SK-N-SH treated with all-trans-retinoic acid at 6 μM for 48 hours (cell line): Measurements from ENCODE around the gene ARHGAP15.

Experiments
- ATAC-seq: fragments of 200-7000 bp; cut with Tn5 transposase; 3 replicates; pipeline ENCODE4 v1.9.1; 2020; ENCODE audit warnings: mild to moderate bottlenecking, moderate library complexity
- ARNTL ChIP-seq: fragments of 450-650 bp; formaldehyde crosslinking; IDR thresholded peaks from 2 replicates; pipeline ENCODE4 v1.5.0; 2020; ENCODE audit warnings: low read depth, mild to moderate bottlenecking, moderate library complexity, borderline replicate concordance
- BACH2 ChIP-seq: fragments of 250-450 bp; sonication (Bioruptor Pico); IDR thresholded peaks from 2 replicates; pipeline ENCODE4 v1.9.0; 2021; ENCODE audit warnings: mild to moderate bottlenecking, borderline replicate concordance
- PPARA ChIP-seq: fragments of 250-450 bp; sonication (Bioruptor Pico); IDR thresholded peaks from 2 replicates; pipeline ENCODE4 v1.5.0; 2020; ENCODE audit warnings: mild to moderate bottlenecking, borderline replicate concordance
- RARB ChIP-seq: fragments of 250-450 bp; sonication (Bioruptor Pico); IDR thresholded peaks from 2 replicates; pipeline ENCODE4 v1.8.0; 2021; ENCODE audit warnings: mild to moderate bottlenecking, moderate library complexity
- TOX ChIP-seq: fragments of 250-450 bp; sonication (Bioruptor Pico); IDR thresholded peaks from 2 replicates; pipeline ENCODE4 v1.8.0; 2021; ENCODE audit warnings: mild to moderate bottlenecking, moderate library complexity, borderline replicate concordance
- ZFP30 ChIP-seq: fragments of 450-650 bp; formaldehyde crosslinking; IDR thresholded peaks from 2 replicates; pipeline ENCODE4 v1.5.0; 2022; ENCODE audit warnings: mild to moderate bottlenecking, moderate library complexity
- ZNF565 ChIP-seq: fragments of 450-650 bp; formaldehyde crosslinking; conservative IDR thresholded peaks from 2 replicates; pipeline ENCODE4 v1.5.0; 2020; ENCODE audit warnings: low read depth, mild to moderate bottlenecking, moderate library complexity
- ZNF70 ChIP-seq: fragments of 450-650 bp; formaldehyde crosslinking; IDR thresholded peaks from 2 replicates; pipeline ENCODE4 v1.5.0; 2020; ENCODE audit warnings: mild to moderate bottlenecking, moderate library complexity
- ZNF8 ChIP-seq: fragments of 450-650 bp; formaldehyde crosslinking; IDR thresholded peaks from 2 replicates; pipeline ENCODE4 v1.5.0; 2020; ENCODE audit warnings: mild to moderate bottlenecking, moderate library complexity
- TF ChIP-seq, protein P1 (sequence below): fragments of 250-450 bp; sonication (Bioruptor Pico); IDR thresholded peaks from 2 replicates; pipeline ENCODE4 v1.5.1; 2021; ENCODE audit warnings: mild to moderate bottlenecking, moderate library complexity
- TF ChIP-seq, protein P2 (sequence below): fragments of 250-450 bp; sonication (Bioruptor Pico); IDR thresholded peaks from 2 replicates; pipeline ENCODE4 v1.5.0; 2020; ENCODE audit warnings: mild to moderate bottlenecking, moderate library complexity
- TF ChIP-seq, protein P3 (sequence below): fragments of 250-450 bp; sonication (Bioruptor Pico); IDR thresholded peaks from 2 replicates; pipeline ENCODE4 v1.5.1; 2020; ENCODE audit warnings: low read depth, mild to moderate bottlenecking, moderate library complexity
- TF ChIP-seq, protein P4 (sequence below): fragments of 250-450 bp; sonication (Bioruptor Pico); IDR thresholded peaks from 2 replicates; pipeline ENCODE4 v1.8.0; 2021; ENCODE audit warnings: low read depth, mild to moderate bottlenecking, moderate library complexity, borderline replicate concordance

Gene ARHGAP15

DNA sequence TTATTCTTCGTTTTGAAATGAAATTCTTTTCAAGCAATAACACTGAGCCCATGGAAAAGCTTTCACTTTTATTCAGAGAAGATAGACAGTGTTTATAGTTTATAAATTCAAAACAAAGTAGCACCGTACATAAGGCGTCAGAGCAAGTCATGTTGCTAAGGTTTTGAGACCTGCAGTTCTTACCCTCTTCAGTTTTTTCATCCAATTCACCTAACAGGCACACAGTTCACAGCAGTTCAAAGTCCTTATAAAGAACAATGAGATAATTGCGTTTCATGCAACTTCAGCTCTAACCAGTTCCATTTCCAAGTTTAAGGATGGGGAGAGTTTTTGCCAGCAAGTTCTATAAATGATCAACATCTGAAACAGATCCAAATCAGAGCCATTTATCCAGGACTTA, 96.7 kb downstream of the ARHGAP15 start (continued):
- TF ChIP-seq, protein P1, sequence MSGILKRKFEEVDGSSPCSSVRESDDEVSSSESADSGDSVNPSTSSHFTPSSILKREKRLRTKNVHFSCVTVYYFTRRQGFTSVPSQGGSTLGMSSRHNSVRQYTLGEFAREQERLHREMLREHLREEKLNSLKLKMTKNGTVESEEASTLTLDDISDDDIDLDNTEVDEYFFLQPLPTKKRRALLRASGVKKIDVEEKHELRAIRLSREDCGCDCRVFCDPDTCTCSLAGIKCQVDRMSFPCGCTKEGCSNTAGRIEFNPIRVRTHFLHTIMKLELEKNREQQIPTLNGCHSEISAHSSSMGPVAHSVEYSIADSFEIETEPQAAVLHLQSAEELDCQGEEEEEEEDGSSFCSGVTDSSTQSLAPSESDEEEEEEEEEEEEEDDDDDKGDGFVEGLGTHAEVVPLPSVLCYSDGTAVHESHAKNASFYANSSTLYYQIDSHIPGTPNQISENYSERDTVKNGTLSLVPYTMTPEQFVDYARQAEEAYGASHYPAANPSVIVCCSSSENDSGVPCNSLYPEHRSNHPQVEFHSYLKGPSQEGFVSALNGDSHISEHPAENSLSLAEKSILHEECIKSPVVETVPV (CRISPR knock-in tag): no peak
- TF ChIP-seq ZNF8: no peak

DNA sequence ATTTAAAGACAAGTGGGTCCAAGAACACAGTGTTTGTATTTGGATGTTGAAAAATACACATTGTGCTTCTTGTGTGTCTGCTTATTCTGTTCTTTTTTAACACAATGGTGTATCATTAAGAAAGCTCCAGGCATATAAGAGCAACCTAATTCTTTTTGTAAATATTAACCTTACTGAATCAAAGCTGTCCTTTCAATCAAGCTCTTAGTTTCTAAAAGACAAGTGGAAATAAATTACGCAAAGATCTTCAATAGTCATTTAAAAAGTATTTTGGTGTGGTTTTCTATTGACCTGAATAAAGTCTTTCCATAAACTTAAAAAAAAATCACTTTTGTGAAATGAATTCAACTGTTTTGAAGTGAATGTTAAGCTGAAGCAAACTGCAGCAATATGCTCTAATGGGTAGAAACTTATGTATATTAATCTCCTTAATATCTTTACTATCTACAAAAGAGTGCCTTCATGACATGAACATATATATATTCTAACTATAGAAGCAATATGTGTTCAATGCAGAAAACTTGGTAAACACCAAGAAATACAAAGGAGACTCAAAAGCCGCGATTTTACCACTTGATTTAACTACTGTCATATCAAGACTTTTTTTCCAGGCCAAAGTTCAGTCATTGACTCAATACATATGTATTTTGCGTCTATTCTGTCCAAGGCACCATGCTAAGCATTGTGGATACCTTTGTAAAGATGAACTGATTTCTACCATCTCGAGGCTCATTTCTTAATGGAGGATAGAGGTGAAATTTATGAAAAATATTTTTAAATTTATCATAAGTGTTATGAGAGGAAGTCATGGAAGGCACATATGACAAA, 97.7 kb downstream of the ARHGAP15 start:
- TF ChIP-seq RARB (CRISPR knock-in tag) (no peak), ZFP30 (CRISPR knock-in tag) (no peak), ZNF8 (no peak), TOX (no peak), ZNF565 (CRISPR knock-in tag) (no peak)
- TF ChIP-seq, protein P1 (CRISPR knock-in tag): no peak
- ATAC-seq: no peak

DNA sequence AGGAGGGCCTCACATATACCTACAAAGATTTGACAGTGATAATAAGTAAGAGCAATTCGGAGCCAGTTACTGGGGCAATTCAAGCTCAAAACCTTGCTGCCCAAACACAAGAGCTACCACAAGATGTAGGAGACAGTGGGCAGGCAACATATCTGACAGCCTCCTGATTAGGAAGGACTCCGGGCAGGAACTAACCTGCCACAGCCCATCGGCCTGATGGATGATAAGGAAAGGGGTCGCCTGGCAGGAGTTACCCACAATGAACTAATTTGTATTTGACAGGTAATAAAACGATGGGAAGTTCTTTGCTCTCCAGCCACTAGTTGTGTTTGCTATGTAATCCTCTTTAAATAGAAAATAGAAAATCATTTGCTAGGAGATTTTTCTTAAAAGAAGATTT, 100.2 kb downstream of the ARHGAP15 start:
- ATAC-seq: no peak
- TF ChIP-seq, protein P2, sequence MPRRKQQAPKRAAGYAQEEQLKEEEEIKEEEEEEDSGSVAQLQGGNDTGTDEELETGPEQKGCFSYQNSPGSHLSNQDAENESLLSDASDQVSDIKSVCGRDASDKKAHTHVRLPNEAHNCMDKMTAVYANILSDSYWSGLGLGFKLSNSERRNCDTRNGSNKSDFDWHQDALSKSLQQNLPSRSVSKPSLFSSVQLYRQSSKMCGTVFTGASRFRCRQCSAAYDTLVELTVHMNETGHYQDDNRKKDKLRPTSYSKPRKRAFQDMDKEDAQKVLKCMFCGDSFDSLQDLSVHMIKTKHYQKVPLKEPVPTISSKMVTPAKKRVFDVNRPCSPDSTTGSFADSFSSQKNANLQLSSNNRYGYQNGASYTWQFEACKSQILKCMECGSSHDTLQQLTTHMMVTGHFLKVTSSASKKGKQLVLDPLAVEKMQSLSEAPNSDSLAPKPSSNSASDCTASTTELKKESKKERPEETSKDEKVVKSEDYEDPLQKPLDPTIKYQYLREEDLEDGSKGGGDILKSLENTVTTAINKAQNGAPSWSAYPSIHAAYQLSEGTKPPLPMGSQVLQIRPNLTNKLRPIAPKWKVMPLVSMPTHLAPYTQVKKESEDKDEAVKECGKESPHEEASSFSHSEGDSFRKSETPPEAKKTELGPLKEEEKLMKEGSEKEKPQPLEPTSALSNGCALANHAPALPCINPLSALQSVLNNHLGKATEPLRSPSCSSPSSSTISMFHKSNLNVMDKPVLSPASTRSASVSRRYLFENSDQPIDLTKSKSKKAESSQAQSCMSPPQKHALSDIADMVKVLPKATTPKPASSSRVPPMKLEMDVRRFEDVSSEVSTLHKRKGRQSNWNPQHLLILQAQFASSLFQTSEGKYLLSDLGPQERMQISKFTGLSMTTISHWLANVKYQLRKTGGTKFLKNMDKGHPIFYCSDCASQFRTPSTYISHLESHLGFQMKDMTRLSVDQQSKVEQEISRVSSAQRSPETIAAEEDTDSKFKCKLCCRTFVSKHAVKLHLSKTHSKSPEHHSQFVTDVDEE: no peak
- TF ChIP-seq, protein P3, sequence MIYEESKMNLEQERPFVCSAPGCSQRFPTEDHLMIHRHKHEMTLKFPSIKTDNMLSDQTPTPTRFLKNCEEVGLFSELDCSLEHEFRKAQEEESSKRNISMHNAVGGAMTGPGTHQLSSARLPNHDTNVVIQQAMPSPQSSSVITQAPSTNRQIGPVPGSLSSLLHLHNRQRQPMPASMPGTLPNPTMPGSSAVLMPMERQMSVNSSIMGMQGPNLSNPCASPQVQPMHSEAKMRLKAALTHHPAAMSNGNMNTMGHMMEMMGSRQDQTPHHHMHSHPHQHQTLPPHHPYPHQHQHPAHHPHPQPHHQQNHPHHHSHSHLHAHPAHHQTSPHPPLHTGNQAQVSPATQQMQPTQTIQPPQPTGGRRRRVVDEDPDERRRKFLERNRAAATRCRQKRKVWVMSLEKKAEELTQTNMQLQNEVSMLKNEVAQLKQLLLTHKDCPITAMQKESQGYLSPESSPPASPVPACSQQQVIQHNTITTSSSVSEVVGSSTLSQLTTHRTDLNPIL (CRISPR knock-in tag): no peak
- TF ChIP-seq, protein P4, sequence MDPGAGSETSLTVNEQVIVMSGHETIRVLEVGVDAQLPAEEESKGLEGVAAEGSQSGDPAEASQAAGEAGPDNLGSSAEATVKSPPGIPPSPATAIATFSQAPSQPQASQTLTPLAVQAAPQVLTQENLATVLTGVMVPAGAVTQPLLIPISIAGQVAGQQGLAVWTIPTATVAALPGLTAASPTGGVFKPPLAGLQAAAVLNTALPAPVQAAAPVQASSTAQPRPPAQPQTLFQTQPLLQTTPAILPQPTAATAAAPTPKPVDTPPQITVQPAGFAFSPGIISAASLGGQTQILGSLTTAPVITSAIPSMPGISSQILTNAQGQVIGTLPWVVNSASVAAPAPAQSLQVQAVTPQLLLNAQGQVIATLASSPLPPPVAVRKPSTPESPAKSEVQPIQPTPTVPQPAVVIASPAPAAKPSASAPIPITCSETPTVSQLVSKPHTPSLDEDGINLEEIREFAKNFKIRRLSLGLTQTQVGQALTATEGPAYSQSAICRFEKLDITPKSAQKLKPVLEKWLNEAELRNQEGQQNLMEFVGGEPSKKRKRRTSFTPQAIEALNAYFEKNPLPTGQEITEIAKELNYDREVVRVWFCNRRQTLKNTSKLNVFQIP (CRISPR knock-in tag): no peak
- no peak for TF ChIP-seq BACH2
- TF ChIP-seq PPARA (CRISPR knock-in tag): no peak

DNA sequence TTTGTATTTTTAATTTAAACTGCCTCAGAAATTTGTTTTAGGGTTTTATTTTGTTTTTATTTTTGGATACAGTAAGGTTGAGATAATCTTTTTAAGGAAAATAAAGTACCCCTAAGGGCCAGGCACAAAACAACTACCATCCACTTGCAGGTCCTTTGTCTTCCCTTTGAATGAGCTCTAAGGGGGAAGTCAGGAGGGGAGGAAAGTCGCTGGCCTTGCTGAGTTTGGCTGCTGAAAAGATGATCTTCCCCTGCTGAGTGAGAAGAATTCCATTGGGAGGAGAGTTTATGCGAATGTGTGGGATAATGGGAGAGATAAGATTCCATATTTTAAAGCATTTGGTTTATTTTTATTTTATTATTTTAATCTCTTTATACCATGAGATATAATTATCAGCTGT, 100.7 kb downstream of the ARHGAP15 start:
- TF ChIP-seq TOX (no peak), ZFP30 (CRISPR knock-in tag) (no peak), ZNF565 (CRISPR knock-in tag) (no peak), ARNTL (CRISPR knock-in tag) (no peak), ZNF70 (CRISPR knock-in tag) (no peak), ZNF8 (no peak), RARB (CRISPR knock-in tag) (no peak)
- TF ChIP-seq, protein P3 (CRISPR knock-in tag): no peak
- TF ChIP-seq, protein P1 (CRISPR knock-in tag): no peak
- TF ChIP-seq, protein P4 (CRISPR knock-in tag): no peak
- no peak for ATAC-seq
